K562 (cell line): ENCODE measurements around the gene TNIP2.

Source experiments
- SP2 ChIP-seq: IDR thresholded peaks from 2 replicates; pipeline ENCODE4 v1.6.1; 2011; ENCODE audit warnings: mild to moderate bottlenecking, low read depth, low read length, moderate library complexity; ENCODE audit not compliant: poor library complexity, severe bottlenecking; ENCODE audit errors: extremely low read depth
- ZNF232 ChIP-seq: sonication (generic); formaldehyde crosslinking; IDR thresholded peaks from 2 replicates; pipeline ENCODE4 v1.8.0; 2022; ENCODE audit warnings: mild to moderate bottlenecking, missing genetic modification reagents

- TF ChIP-seq SP2, result no peak
- no peak for TF ChIP-seq ZNF232 (CRISPR knock-in tag)
Measured at GRCh38 chr4:2788532-2789103, 32.5 kb upstream of the TNIP2 start.
